GM12875 (cell line): ENCODE measurements around the gene SNX20.

Experiments used
- H3K4me3 ChIP-seq: one replicate; pipeline ENCODE4 v1.5.1; 2011; ENCODE audit warnings: low read depth, low read length, control low read depth
- CTCF ChIP-seq: IDR thresholded peaks from 2 replicates; pipeline ENCODE4 v1.5.1; 2011; ENCODE audit warnings: low read depth, mild to moderate bottlenecking, control low read depth, inconsistent platforms, low read length, moderate library complexity, borderline replicate concordance; ENCODE audit not compliant: insufficient read depth

SNX20 gene

GRCh38 chr16:50640391-50640790 is 40.7 kb downstream of the SNX20 start:
- H3K4me3 ChIP-seq, result no peak overlapping the region
- TF ChIP-seq CTCF, result no peak

GRCh38 chr16:50638816-50639670 is 42.1 kb downstream of the SNX20 start:
- TF ChIP-seq CTCF, result no peak

GRCh38 chr16:50637716-50638602 is 43.2 kb downstream of the SNX20 start:
- no peak for TF ChIP-seq CTCF

More at GRCh38 chr16:50638816-50639670, 42.1 kb downstream of the SNX20 start:
- H3K4me3 ChIP-seq, result no peak overlapping the region

GRCh38 chr16:50636753-50637374 is 44.2 kb downstream of the SNX20 start:
- no peak for TF ChIP-seq CTCF
- no peak overlapping the region for H3K4me3 ChIP-seq

More at GRCh38 chr16:50637716-50638602, 43.2 kb downstream of the SNX20 start:
- H3K4me3 ChIP-seq, result no peak overlapping the region

- H3K4me3 ChIP-seq, result no peak overlapping the region
- no peak for TF ChIP-seq CTCF
Measured at GRCh38 chr16:50635505-50636392, 45.4 kb downstream of the SNX20 start.

GRCh38 chr16:50634947-50635346 is 46.2 kb downstream of the SNX20 start:
- no peak for TF ChIP-seq CTCF
- H3K4me3 ChIP-seq, result no peak overlapping the region
